Renal cortical epithelial cell (primary cell): Measurements from ENCODE around the gene CYP4B1. TPM values are rescaled to one million over a fixed set of nuclear protein-coding genes. Genes with fewer than 3 reads are reported as not detected.
A peak's percentile ranks its signal among the peaks of the same experiment; 100 is the strongest.

Source experiments
- DNase-seq: peaks from one replicate; pipeline ENCODE4 v3.0.0-alpha.2; 2011; ENCODE audit warnings: low read depth
- total RNA-seq: library from RNA; depleted of rRNA; stranded (reverse); fragments of >200 nt; gene quantifications from 2 replicates; pipeline ENCODE4 v1.2.3, GENCODE V29; 2014

CYP4B1 gene
- total RNA-seq, 1 donor from 2014 or later, result 3.2 TPM

DNA sequence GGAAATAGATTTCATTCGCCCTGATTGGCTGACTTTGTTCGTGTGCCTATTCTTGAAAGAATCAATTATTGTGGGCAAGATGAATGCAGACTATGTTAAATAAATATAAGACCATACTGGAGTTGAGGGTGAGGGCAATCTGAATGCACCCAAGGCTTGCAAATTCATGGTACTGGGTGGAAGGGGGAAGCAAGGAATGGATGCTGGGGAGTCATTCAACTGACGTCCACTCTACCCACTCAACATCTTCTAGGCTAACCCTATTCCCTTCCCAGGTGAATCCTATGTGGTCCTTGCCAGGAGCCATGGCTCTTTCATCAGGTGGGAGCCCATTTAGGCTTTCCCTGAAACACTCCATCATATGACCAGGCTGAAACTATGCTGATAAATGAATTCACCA lies 5.7 kb upstream of the CYP4B1 start:
- no peak for DNase-seq

GRCh38 chr1:46797696-46798470 lies 963 bp upstream of the CYP4B1 start:
- DNase-seq, result no peak

GRCh38 chr1:46800742-46801141 lies 1.9 kb downstream of the CYP4B1 start:
- DNase-seq, result no peak

GRCh38 chr1:46801323-46802055 lies 2.6 kb downstream of the CYP4B1 start:
- DNase-seq, result no peak

GRCh38 chr1:46802081-46802480 lies 3.2 kb downstream of the CYP4B1 start:
- DNase-seq, result no peak

- no peak for DNase-seq
Observed at GRCh38 chr1:46802901-46803574, 4.2 kb downstream of the CYP4B1 start.

GRCh38 chr1:46804027-46804889 lies 5.4 kb downstream of the CYP4B1 start:
- DNase-seq, result no peak

- DNase-seq, result peak; percentile 67
Observed at GRCh38 chr1:46804926-46805325, 6.1 kb downstream of the CYP4B1 start.

DNA sequence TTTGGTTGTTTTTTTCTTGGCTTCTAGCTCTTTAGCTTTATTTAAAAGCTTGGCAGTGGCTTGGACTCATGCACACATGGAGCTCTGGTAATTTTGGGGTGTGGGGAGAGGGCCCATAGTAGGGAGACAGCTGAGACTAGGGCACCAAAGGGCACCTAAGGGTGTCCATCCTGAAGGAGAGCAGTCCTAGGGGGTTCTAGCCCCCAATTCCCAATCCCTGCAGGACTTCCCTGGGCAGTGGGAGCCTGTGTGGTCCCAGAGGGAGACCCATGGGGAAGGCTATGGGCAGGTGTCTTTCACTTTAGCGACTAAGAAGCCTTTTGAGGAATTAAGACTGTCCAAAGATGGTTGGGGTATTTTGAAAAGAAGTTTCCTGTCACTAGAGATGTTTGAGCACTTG lies 6.9 kb downstream of the CYP4B1 start:
- no peak for DNase-seq

- peak; percentile 72 for DNase-seq
Observed at GRCh38 chr1:46806196-46807020, 7.6 kb downstream of the CYP4B1 start.

- no peak for DNase-seq
Observed at GRCh38 chr1:46807046-46807972, 8.5 kb downstream of the CYP4B1 start.

DNA sequence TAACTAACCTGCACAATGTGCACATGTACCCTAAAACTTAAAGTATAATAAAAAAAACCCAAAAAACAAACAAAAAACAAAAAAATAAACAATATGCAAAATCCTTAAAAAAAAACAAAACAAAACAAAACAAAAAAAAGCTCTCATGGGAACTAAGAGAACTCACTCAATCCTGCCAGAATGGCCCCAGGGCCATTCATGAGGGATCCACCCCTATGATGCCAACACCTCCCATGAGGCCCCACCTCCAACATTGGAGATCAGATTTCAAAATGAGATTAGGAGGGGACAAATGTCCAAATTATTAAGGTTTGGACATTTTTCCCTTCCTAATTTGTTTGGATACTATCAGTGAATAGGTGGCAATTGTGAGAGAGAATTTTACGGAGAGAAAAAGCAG lies 10.2 kb downstream of the CYP4B1 start:
- no peak for DNase-seq

DNA sequence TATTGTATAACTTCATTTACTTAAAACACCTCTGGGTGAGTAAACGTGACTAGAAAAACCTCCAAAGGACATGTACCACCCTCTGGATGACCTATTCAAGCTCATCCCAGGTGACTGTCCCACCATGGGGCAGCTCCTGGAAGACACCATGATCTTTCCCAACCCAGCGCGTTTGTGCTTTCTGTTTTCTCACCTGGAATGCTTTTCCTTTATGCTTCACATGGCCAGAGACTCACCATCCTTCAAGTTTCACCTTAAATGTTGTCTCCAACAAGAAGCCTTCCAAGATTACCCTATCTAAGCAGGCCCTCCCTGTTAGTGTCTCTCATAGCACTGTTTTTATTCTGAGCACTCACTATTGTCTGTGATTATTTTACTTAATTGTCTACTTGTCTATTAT lies 11.1 kb downstream of the CYP4B1 start:
- DNase-seq, result no peak

- no peak for DNase-seq
Observed at GRCh38 chr1:46810596-46810995, 11.8 kb downstream of the CYP4B1 start.

DNA sequence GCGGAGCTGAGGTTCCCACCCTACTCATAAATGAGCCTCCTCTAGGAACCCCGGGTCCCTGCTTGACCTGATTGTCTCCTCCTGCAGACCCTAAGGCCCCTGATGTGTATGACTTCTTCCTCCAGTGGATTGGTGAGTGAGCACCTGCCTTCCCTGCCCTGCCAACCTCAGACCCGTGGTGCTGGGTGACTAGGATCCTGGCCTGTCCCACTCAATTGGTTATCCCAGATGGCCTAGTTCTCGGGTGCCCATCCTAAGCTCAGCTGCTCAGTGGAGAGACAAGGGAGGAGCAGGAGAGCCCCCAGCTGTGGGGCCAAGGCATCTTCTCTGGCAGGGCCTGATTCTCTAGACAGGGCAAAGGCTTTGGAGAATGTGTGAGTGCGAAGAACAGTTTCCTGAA lies 12.2 kb downstream of the CYP4B1 start:
- no peak for DNase-seq

DNA sequence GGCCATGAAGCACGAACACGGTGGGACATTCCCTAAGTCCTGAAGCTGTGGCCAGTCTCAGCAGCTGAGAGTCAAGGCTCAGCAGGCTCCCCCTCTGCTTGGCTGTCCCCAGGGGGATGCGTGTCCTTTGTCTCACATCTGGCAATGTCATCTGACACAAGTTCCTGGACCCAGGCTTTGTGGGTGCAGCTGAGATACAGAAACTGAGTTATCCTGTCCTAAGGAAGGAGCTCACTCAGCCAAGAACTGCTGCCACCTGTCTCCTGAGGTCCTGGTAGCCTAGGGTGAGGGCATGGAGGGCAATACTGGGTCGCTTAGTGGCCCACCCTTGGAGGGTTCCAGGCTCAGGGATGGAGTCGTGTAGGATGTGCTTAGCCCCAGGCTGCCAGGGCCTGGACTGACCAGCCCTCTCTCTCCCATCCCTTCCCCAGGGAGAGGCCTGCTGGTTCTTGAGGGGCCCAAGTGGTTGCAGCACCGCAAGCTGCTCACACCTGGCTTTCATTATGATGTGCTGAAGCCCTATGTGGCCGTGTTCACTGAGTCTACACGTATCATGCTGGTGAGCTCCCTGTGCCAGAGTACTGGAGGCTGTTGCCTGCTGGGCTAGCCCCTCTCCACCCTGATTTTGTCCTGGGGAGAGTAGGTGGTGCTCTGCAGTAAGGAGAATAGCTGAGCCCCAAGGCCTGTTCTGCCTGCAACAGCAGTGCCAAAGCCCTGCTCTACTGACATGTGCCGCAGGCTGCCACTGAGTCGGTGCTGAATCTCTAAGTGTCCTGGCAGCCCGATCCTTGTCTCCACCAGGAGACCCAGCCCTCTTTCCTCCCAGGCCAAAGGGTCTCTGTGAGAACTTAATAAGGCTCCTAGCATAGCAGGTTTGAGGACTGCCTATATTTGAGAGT lies 13.5 kb downstream of the CYP4B1 start:
- no peak for DNase-seq

DNA sequence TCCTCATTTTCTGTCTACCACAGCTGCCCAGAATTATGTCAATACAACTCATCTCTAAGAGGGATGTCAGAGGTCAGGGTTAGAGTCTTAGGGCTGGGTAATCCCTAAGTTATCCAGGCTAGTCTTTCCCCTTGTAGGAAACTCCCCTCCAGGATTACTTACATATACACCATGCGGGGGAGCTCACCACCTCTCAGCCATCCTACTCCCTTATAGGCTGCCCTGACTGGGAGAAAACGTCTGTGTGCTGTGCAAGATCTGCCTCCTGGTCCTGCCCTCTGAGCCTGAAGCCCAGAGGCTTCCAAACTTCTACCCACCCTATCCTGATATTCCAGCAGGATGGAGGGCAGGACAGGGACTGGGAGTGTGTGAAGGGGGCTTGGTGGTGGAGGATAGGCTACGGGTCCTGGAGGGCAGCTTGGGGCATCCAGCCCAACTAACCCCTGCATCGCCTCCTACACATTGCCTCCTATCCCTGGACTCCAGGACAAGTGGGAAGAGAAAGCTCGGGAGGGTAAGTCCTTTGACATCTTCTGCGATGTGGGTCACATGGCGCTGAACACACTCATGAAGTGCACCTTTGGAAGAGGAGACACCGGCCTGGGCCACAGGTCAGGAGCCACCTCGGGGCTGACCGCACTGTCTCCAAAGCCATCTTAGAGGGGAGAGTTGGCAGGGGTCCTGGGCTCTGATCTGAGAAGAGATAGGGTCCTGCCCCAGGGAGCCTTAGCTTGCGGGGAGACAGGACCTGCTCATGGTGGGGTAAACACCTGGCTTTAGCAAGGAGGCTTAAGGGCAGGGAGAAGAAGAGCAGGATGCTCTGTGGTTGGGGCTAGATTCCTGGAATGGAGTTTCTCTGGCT lies 14.4 kb downstream of the CYP4B1 start:
- DNase-seq, result no peak
